NCI-H2196 treated with DMSO at 0.1 percent for 48 hours (cell line): Measurements from ENCODE around the gene GPR34.
"Not testable (repeated sequence)": the region's sequence is repeated elsewhere in the genome, so short reads cannot be mapped to it uniquely, and the experiment has no call there.

Experiments used
- DNase-seq: peaks from one replicate; lab custom pipeline; 2025; ENCODE audit not compliant: unreplicated experiment; lab: John Stamatoyannopoulos, UW

The GPR34 gene

GRCh38 chrX:41693024-41693423 is 4.3 kb downstream of the GPR34 start:
- no peak for DNase-seq

- no peak for DNase-seq
Observed at GRCh38 chrX:41695426-41695825, 6.7 kb downstream of the GPR34 start.

- no peak for DNase-seq
Observed at GRCh38 chrX:41703574-41704029, 14.8 kb downstream of the GPR34 start.

GRCh38 chrX:41705042-41705441 is 16.3 kb downstream of the GPR34 start:
- no peak for DNase-seq

- no peak for DNase-seq
Observed at GRCh38 chrX:41705680-41706374, 17.1 kb downstream of the GPR34 start.

GRCh38 chrX:41707218-41707617 is 18.4 kb downstream of the GPR34 start:
- DNase-seq = no peak

GRCh38 chrX:41708486-41708885 is 19.7 kb downstream of the GPR34 start:
- DNase-seq = no peak

GRCh38 chrX:41711021-41711667 is 22.4 kb downstream of the GPR34 start:
- DNase-seq = no peak

- DNase-seq = no peak
Observed at GRCh38 chrX:41716222-41716621, 27.4 kb downstream of the GPR34 start.

- DNase-seq = no peak
Observed at GRCh38 chrX:41716767-41717473, 28.1 kb downstream of the GPR34 start.

GRCh38 chrX:41718481-41719235 is 29.9 kb downstream of the GPR34 start:
- no peak for DNase-seq

GRCh38 chrX:41719610-41720009 is 30.8 kb downstream of the GPR34 start:
- DNase-seq = not testable (repeated sequence)

GRCh38 chrX:41720125-41720779 is 31.5 kb downstream of the GPR34 start:
- no peak for DNase-seq

GRCh38 chrX:41721590-41721989 is 32.8 kb downstream of the GPR34 start:
- DNase-seq = no peak

GRCh38 chrX:41722214-41722613 is 33.4 kb downstream of the GPR34 start:
- DNase-seq = no peak

- DNase-seq = no peak
Observed at GRCh38 chrX:41722816-41723618, 34.2 kb downstream of the GPR34 start.

- no peak for DNase-seq
Observed at GRCh38 chrX:41723826-41724225, 35.1 kb downstream of the GPR34 start, which contains the start of gene GPR82. Gene GPR82 (plus strand): TSS chrX:41724181. CDS start chrX:41727027, 2,846 bp downstream.

GRCh38 chrX:41728125-41728524 is 39.4 kb downstream of the GPR34 start:
- DNase-seq = no peak

- no peak for DNase-seq
Observed at GRCh38 chrX:41730081-41730480, 41.3 kb downstream of the GPR34 start.

GRCh38 chrX:41732260-41732659 is 43.5 kb downstream of the GPR34 start:
- DNase-seq = no peak
